Small intestine (tissue), 7 donors: Measurements from ENCODE around the gene TINAGL1. TPM values are rescaled to one million over a fixed set of nuclear protein-coding genes. Genes with fewer than 3 reads are reported as not detected.
A peak's percentile ranks its signal among the peaks of the same experiment; 100 is the strongest.

Source experiments
- DNase-seq, 2 donors: peaks; one replicate each; pipeline versions ENCODE4 v3.0.0 to v3.0.0-alpha.2; 2013
- FAIRE-seq: peaks from 2 replicates; lab custom pipeline; 2012; peaks lifted over from hg19 to GRCh38; lab: Jason Lieb, UNC
- H3K27ac ChIP-seq, 3 donors: one replicate each; pipeline ENCODE4 v1.5.1; 2013; ENCODE audit warnings: low read length in 2 of 3, mild to moderate bottlenecking in 2 of 3, control low read depth in 1 of 3, inconsistent platforms in 1 of 3, low read depth in 1 of 3, moderate library complexity in 1 of 3
- H3K27me3 ChIP-seq, 3 donors: one replicate each; pipeline ENCODE4 v1.6.1; 2013; ENCODE audit warnings: low read length in 3 of 3, inconsistent platforms in 1 of 3; ENCODE audit not compliant: control insufficient read depth in 3 of 3, insufficient read depth in 3 of 3
- H3K36me3 ChIP-seq, 3 donors: one replicate each; pipeline ENCODE4 v1.6.1; 2013; ENCODE audit warnings: low read length in 3 of 3, inconsistent platforms in 1 of 3, low read depth in 1 of 3, mild to moderate bottlenecking in 1 of 3, moderate library complexity in 1 of 3; ENCODE audit not compliant: control insufficient read depth in 3 of 3, insufficient read depth in 2 of 3
- H3K4me1 ChIP-seq, 3 donors: one replicate each; pipeline ENCODE4 v1.6.1; 2013; ENCODE audit warnings: low read length in 2 of 3, inconsistent platforms in 1 of 3, low read depth in 1 of 3, mild to moderate bottlenecking in 1 of 3, moderate library complexity in 1 of 3; ENCODE audit not compliant: control insufficient read depth in 3 of 3, insufficient read depth in 2 of 3
- H3K4me3 ChIP-seq, 3 donors: one replicate each; pipeline ENCODE4 v1.5.1; 2013; ENCODE audit warnings: low read length in 3 of 3, control low read depth in 1 of 3, inconsistent platforms in 1 of 3, low read depth in 1 of 3, mild to moderate bottlenecking in 1 of 3, moderate library complexity in 1 of 3
- H3K9me3 ChIP-seq, 2 donors: one replicate each; pipeline ENCODE4 v1.6.1; 2013; ENCODE audit warnings: low read depth in 1 of 2, low read length in 1 of 2; ENCODE audit not compliant: control insufficient read depth in 2 of 2, insufficient read depth in 1 of 2
- WGBS, 3 donors: extraction: QIAGEN DNeasy Blood & Tissue Kit; methylation state at CpG; one replicate each; pipeline ENCODE4 v1.1.7; 2013; 5-methylcytosine and 5-hydroxymethylcytosine counted together
- polyA plus RNA-seq, 4 donors: library from polyadenylated mRNA; stranded (reverse) in 3 of 4; unstranded in 1 of 4; fragments of 200-250 nt in 3 of 4; fragments of 120-200 nt in 1 of 4; gene quantifications; one replicate each; pipeline versions ENCODE4 v1.2.1 to v1.2.3, GENCODE V29; 2013
- donor health status: healthy with polysubstance abuse.
- donor health status: control.
- donor health status: control.
- donor health status: Bipolar disorder and iron deficiency.
- donor health status: healthy.

The TINAGL1 gene
- polyA plus RNA-seq, 4 donors = 18.4 to 92.3 (median 39.7) TPM

DNA sequence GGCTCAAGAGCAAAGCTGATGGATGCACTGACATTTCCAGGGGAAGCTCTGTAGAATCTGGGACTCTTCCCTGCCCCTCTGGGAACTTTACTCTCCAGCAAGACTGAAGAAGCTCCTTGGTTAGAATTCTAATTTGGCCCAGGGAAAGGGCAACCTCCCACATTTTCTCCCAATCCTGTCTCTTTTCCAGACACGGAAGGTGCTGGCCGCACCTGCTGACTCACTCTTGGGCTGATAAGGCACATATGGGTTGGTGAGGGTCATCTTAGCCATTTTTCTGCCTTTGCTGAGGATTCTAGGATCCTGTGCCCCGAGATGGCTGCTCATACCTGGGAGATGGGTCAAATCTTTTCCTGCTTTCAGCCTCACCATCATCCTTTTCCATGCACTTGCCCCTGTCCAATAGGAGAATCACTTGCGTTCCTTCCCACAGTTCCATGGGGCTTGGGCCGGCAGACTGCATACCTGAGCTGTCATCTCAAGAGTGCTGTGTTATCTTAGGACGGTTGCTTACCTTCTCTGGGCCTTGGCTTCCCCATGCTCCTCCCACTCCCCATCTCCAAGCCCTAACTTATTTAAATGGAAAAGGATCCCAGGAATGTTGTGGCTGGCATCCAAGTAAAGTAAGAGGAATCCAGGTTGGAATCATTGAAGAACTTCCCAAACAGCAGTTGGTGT, 1.3 kb downstream of the TINAGL1 start:
- Histone ChIP-seq H3K27me3 (no peaks in the 10 kb centered on the region), H3K4me3 (peak overlapping the region; percentile 47 to 75 (median 55)), H3K4me1 (peaks cover 9 to 87% (median 12%) of the 10 kb centered on the region in 3 donors), H3K36me3 (peaks cover 0 to 29% (median 0%) of the 10 kb centered on the region in 3 donors), H3K9me3 (no peaks in the 10 kb centered on the region), H3K27ac (peak overlapping the region; percentile 92 to 98 (median 92))
- DNase-seq (peak; percentile 47 to 67), FAIRE-seq (no peak)
- 6 to 44% (median 28%) methylated on average over 6 of the region's 6 CpGs for WGBS, 3 donors

GRCh38 chr1:31579374-31579773, 3.1 kb downstream of the TINAGL1 start:
- no peaks in the 10 kb centered on the region for H3K27me3 ChIP-seq
- peak overlapping the region in 2 of 3 donors; percentile 75 to 84 for H3K27ac ChIP-seq
- H3K9me3 ChIP-seq = no peaks in the 10 kb centered on the region
- FAIRE-seq (no peak), DNase-seq (no peak)
- H3K36me3 ChIP-seq = peaks cover 0 to 46% (median 0%) of the 10 kb centered on the region in 3 donors
- WGBS, 3 donors = 64 to 76% (median 75%) methylated on average over 5 of the region's 5 CpGs
- H3K4me1 ChIP-seq = peaks cover 6 to 87% (median 9%) of the 10 kb centered on the region in 3 donors
- no peak overlapping the region for H3K4me3 ChIP-seq

GRCh38 chr1:31580513-31580870, 4.2 kb downstream of the TINAGL1 start:
- 62 to 71% (median 63%) methylated on average over 5 of the region's 5 CpGs for WGBS, 3 donors
- Histone ChIP-seq H3K9me3 (no peaks in the 10 kb centered on the region), H3K27ac (peak overlapping the region in 2 of 3 donors; percentile 76 to 84), H3K4me3 (no peak overlapping the region), H3K27me3 (no peaks in the 10 kb centered on the region), H3K4me1 (peaks cover 3 to 87% (median 4%) of the 10 kb centered on the region in 3 donors), H3K36me3 (peaks cover 0 to 57% (median 0%) of the 10 kb centered on the region in 3 donors)
- no peak for DNase-seq
- no peak for FAIRE-seq

- Histone ChIP-seq H3K36me3 (peaks cover 0 to 62% (median 0%) of the 10 kb centered on the region in 3 donors), H3K27ac (peak overlapping the region in 2 of 3 donors; percentile 76 to 84), H3K9me3 (no peaks in the 10 kb centered on the region), H3K4me3 (no peak overlapping the region), H3K4me1 (peaks cover 1 to 85% (median 3%) of the 10 kb centered on the region in 3 donors), H3K27me3 (no peaks in the 10 kb centered on the region)
- 73 to 74% (median 73%) methylated on average over 15 of the region's 15 CpGs for WGBS, 3 donors
- no peak for DNase-seq
- no peak for FAIRE-seq
Measured at GRCh38 chr1:31580891-31581603, 4.7 kb downstream of the TINAGL1 start.

DNA sequence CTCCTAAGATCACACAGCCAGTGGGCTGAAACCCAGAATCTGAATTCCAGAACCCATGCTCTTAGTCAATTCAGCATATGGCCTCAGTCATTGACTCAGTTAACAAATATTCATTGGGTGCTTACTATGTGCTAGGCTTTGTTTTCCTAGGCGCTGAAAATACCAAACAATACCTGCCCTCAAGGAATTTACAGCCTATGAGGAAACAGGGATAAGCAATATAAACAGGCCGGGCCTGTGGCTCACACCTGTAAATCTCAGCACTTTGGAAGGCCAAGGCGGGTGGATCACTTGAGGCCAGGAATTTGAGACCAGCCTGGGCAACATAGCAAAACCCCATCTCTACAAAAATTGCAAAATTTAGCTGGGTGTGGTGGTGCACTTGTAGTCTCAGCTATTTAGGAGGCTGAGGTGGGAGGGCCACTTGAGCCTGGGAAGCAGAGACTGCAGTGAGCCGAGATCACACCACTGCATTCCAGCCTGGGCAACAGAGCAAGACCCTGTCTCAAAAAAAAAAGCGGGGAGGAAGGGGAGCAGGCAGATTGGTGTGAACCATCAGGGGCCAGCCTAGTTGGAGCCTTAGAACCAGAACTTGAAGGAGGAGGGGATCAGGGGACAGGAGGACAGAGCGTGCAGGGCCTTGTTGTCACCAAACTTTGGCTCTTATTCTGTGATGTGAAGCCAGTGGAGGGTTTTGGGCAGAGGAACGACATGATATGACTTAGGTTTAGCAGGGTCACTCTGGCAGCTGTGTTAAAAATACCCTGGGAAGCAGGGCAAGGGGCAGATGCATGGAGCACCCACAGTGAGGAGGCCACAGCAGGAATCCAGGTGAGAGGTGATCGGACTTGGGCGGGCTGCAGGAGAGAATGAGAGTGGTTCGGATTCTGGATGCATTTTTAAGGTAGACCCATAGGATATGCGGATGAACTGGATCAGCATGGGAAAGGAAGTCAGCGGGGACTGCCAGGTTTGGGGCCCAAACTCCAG, 5.8 kb downstream of the TINAGL1 start:
- H3K4me1 ChIP-seq = peaks cover 0 to 76% (median 3%) of the 10 kb centered on the region in 3 donors
- H3K27me3 ChIP-seq = no peaks in the 10 kb centered on the region
- no peaks in the 10 kb centered on the region for H3K9me3 ChIP-seq
- peaks cover 0 to 72% (median 0%) of the 10 kb centered on the region in 3 donors for H3K36me3 ChIP-seq
- DNase-seq (peak; percentile 27 to 46), FAIRE-seq (no peak)
- WGBS, 3 donors = 67 to 74% (median 73%) methylated on average over 12 of the region's 12 CpGs
- no peak overlapping the region for H3K4me3 ChIP-seq
- H3K27ac ChIP-seq = peak overlapping the region in 2 of 3 donors; percentile 34 to 76

DNA sequence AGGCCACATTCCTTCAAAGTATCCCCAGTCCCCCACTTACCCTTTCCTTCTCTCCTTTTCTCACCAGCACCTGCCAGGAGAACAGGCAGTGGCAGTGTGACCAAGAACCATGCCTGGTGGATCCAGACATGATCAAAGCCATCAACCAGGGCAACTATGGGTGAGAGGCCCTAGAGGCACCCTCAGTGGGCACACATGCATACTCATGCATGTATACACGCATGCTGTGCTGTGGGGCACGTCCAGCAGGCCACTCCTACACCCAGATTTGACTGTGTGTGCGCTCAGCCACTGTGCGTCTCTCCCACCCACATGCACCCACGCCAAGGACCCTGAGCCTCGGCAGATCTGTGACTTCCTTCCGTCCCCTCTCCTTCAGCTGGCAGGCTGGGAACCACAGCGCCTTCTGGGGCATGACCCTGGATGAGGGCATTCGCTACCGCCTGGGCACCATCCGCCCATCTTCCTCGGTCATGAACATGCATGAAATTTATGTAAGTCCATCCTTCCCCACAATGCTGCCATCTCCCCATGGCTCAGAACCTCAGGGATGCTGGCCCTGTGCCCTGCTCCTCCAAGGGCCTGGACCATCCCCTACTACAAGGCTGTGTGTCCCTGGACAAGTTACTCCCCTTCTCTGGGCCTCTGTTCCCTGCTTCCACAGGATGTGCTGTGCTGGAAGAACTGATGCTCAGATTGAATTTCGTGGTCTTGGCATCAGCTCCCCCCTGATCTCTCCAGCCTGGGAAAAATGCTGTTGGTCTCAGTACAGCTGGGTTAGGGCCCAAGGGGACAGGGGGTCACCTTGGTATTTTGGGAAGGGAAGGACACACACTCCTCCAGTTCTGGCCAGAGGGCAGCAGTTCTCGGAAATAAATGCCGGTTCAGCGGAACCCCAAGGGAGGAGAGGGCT, 7.0 kb downstream of the TINAGL1 start:
- peaks cover 3 to 79% (median 3%) of the 10 kb centered on the region in 3 donors for H3K4me1 ChIP-seq
- FAIRE-seq (no peak), DNase-seq (no peak)
- H3K36me3 ChIP-seq = peaks cover 0 to 84% (median 0%) of the 10 kb centered on the region in 3 donors
- peak overlapping the region in 2 of 3 donors; percentile 62 to 65 for H3K27ac ChIP-seq
- no peak overlapping the region for H3K4me3 ChIP-seq
- no peaks in the 10 kb centered on the region for H3K27me3 ChIP-seq
- WGBS, 3 donors = 75 to 88% (median 84%) methylated on average over 16 of the region's 16 CpGs
- H3K9me3 ChIP-seq = no peaks in the 10 kb centered on the region

DNA sequence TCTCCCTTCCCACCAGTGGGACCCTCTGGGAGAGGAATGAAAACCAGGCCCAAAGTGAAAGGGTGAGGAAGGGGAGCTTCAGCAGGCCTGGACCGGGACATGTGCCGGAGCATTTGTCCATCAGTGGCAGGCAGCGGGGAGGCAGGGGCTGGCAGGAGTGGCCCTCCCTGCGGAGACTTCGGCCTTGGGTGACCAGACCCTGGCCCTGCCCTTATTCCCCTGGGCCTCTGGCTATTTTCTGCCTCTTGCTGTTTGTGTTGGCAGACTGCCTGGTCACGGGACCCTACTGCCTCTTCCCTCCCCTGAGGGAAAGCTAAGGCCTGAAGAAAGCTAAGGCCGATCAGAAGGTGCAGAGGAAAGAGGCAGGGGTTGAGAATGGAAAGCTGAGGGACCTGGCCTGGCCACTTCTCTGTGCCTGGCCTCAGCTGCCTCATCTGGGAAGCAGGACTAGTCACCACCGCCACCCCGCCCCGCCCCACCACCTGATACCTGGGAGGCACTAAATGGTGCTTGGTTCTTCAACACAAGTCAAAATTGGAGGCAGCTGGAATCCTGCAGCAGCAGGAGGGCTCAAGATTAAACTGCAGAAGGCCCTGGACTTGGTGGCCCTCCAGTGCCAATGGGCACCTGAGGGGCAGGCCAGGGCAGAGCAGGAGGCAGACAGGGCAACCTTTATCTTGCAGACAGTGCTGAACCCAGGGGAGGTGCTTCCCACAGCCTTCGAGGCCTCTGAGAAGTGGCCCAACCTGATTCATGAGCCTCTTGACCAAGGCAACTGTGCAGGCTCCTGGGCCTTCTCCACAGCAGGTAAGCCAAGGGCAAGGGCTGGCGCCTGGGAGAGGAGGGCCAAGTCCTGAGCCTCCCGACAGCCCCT, 7.9 kb downstream of the TINAGL1 start:
- peaks cover 0 to 80% (median 5%) of the 10 kb centered on the region in 3 donors for H3K4me1 ChIP-seq
- H3K27me3 ChIP-seq = no peaks in the 10 kb centered on the region
- DNase-seq (peak in 1 of 2 donors; percentile 84), FAIRE-seq (no peak)
- no peaks in the 10 kb centered on the region for H3K9me3 ChIP-seq
- peaks cover 0 to 82% (median 0%) of the 10 kb centered on the region in 3 donors for H3K36me3 ChIP-seq
- 57 to 66% (median 60%) methylated on average over 12 to 13 of the region's 13 CpGs for WGBS, 3 donors
- H3K4me3 ChIP-seq = no peak overlapping the region
- H3K27ac ChIP-seq = peak overlapping the region in 2 of 3 donors; percentile 62 to 65
